Neural progenitor cell (in vitro differentiated cells): Measurements from ENCODE around the gene PHOX2B. TPM values are rescaled to one million over a fixed set of nuclear protein-coding genes. Genes with fewer than 3 reads are reported as not detected.

Experiments
- DNase-seq: peaks from one replicate; pipeline ENCODE4 v3.0.0-alpha.2; 2016; ENCODE audit warnings: low spot score
- H2AFZ ChIP-seq: fragments of 200-600 bp; sonication (generic); replicated peaks from 2 replicates; pipeline ENCODE4 v1.6.1; 2016; ENCODE audit warnings: antibody characterized with exemption
- H3F3A ChIP-seq: fragments of 200-600 bp; sonication (generic); 2 replicates; pipeline ENCODE4 v1.6.1; 2016; ENCODE audit warnings: antibody characterized with exemption, low read depth
- H3K27ac ChIP-seq: fragments of 200-600 bp; sonication (generic); 2 replicates; pipeline ENCODE4 v1.5.1; 2016; ENCODE audit warnings: mild to moderate bottlenecking
- H3K27me3 ChIP-seq: fragments of 200-600 bp; sonication (generic); 2 replicates; pipeline ENCODE4 v1.6.1; 2016; ENCODE audit warnings: mild to moderate bottlenecking, moderate library complexity
- H3K36me3 ChIP-seq: fragments of 200-600 bp; sonication (generic); 2 replicates; pipeline ENCODE4 v1.5.1; 2016
- H3K4me1 ChIP-seq: fragments of 200-600 bp; sonication (generic); 2 replicates; pipeline ENCODE4 v1.6.1; 2016; ENCODE audit warnings: mixed run types
- H3K4me2 ChIP-seq: fragments of 200-600 bp; sonication (generic); 2 replicates; pipeline ENCODE4 v1.6.1; 2016
- H3K4me3 ChIP-seq: fragments of 200-600 bp; sonication (generic); 2 replicates; pipeline ENCODE4 v1.5.1; 2016
- H3K79me2 ChIP-seq: fragments of 200-600 bp; sonication (generic); 2 replicates; pipeline ENCODE4 v1.6.1; 2016; ENCODE audit warnings: low read depth
- H3K9ac ChIP-seq: fragments of 200-600 bp; sonication (generic); 2 replicates; pipeline ENCODE4 v1.6.1; 2016
- H3K9me3 ChIP-seq: fragments of 200-600 bp; sonication (generic); 2 replicates; pipeline ENCODE4 v1.5.1; 2016; ENCODE audit warnings: low read depth
- H4K20me1 ChIP-seq: fragments of 200-600 bp; sonication (generic); 2 replicates; pipeline ENCODE4 v1.6.1; 2016; ENCODE audit warnings: low read depth
- H3K27ac Mint-ChIP-seq: 3 replicates; pipeline ENCODE4 v1.8.0; 2021; ENCODE audit warnings: mixed read lengths
- H3K27me3 Mint-ChIP-seq: 2 replicates; pipeline ENCODE4 v1.8.0; 2022; ENCODE audit warnings: low read depth, mild to moderate bottlenecking, inconsistent platforms, moderate library complexity, mixed read lengths; ENCODE audit not compliant: insufficient read depth
- H3K36me3 Mint-ChIP-seq: 3 replicates; pipeline ENCODE4 v1.8.0; 2021; ENCODE audit warnings: mixed read lengths
- H3K4me1 Mint-ChIP-seq: 3 replicates; pipeline ENCODE4 v1.8.0; 2021; ENCODE audit warnings: mixed read lengths
- H3K4me3 Mint-ChIP-seq: 3 replicates; pipeline ENCODE4 v1.8.0; 2021; ENCODE audit warnings: mild to moderate bottlenecking, moderate library complexity, mixed read lengths
- H3K9me3 Mint-ChIP-seq: 3 replicates; pipeline ENCODE4 v1.8.0; 2020; ENCODE audit warnings: mixed read lengths
- EZH2 ChIP-seq: fragments of 200-600 bp; sonication (generic); IDR thresholded peaks from 2 replicates; pipeline ENCODE4 v1.6.1; 2017; ENCODE audit warnings: antibody characterized with exemption, mild to moderate bottlenecking, moderate library complexity
- EZH2phosphoT487 ChIP-seq: fragments of 200-600 bp; sonication (generic); IDR thresholded peaks from 2 replicates; pipeline ENCODE4 v1.6.1; 2017; ENCODE audit warnings: antibody characterized with exemption
- total RNA-seq: library from RNA; depleted of rRNA; stranded (reverse); fragments of >200 nt; gene quantifications from 2 replicates; pipeline ENCODE4 v1.2.3, GENCODE V29; 2015; ENCODE audit warnings: low replicate concordance
- TF ChIP-seq, protein P1 (sequence below): fragments of 200-600 bp; sonication (generic); IDR thresholded peaks from 2 replicates; pipeline ENCODE4 v1.5.1; 2017; ENCODE audit warnings: antibody characterized with exemption, mild to moderate bottlenecking

The PHOX2B gene
- total RNA-seq, 1 donor from 2014 or later = not detected

DNA sequence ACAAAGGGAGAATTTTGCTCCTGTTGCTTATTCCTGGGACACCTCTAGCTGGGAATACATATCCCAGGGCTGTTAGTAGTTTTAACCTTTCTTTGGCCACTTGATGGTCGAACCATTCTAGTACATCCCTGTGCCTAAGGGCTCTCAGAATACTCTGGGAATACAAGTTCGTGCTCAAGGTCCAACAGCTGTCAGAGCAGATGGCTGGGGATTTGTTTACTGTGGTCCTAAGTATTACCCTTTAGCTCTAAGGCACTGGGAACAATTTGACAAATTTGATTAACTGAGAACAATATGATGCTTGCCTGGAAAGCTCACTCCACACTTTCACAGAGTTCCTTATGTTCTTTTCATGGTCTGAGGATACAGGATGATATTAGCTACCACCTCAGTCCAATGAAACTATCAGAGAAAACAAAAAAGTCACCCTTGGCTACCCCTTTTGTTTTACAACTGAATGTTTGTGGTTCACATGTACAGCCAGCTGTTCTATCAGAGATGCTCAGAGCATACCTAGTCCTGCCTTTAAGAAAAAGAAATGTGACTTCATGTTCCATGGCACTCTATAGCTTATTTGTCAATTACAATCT lies 47.4 kb upstream of the PHOX2B start:
- Histone ChIP-seq H3F3A (peaks cover 22% of the 10 kb centered on the region), H3K4me3 (no peak overlapping the region), H3K4me2 (peak overlapping the region; percentile 61), H3K27ac (peak overlapping the region; percentile 54), H3K4me1 (peaks cover 36% of the 10 kb centered on the region), H2AFZ (no peak overlapping the region), H3K9me3 (no peaks in the 10 kb centered on the region), H3K36me3 (no peaks in the 10 kb centered on the region), H3K27me3 (no peaks in the 10 kb centered on the region), H4K20me1 (no peaks in the 10 kb centered on the region), H3K79me2 (no peaks in the 10 kb centered on the region), H3K9ac (no peak overlapping the region)
- Mint-ChIP-seq H3K9me3 (peaks cover 1% of the 10 kb centered on the region), H3K4me1 (peaks cover 21% of the 10 kb centered on the region), H3K4me3 (no peak overlapping the region), H3K27ac (no peak overlapping the region), H3K27me3 (peaks cover under 1% of the 10 kb centered on the region), H3K36me3 (no peaks in the 10 kb centered on the region)
- TF ChIP-seq EZH2 (no peak), EZH2phosphoT487 (no peak)
- TF ChIP-seq, protein P1, sequence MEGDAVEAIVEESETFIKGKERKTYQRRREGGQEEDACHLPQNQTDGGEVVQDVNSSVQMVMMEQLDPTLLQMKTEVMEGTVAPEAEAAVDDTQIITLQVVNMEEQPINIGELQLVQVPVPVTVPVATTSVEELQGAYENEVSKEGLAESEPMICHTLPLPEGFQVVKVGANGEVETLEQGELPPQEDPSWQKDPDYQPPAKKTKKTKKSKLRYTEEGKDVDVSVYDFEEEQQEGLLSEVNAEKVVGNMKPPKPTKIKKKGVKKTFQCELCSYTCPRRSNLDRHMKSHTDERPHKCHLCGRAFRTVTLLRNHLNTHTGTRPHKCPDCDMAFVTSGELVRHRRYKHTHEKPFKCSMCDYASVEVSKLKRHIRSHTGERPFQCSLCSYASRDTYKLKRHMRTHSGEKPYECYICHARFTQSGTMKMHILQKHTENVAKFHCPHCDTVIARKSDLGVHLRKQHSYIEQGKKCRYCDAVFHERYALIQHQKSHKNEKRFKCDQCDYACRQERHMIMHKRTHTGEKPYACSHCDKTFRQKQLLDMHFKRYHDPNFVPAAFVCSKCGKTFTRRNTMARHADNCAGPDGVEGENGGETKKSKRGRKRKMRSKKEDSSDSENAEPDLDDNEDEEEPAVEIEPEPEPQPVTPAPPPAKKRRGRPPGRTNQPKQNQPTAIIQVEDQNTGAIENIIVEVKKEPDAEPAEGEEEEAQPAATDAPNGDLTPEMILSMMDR = no peak
- DNase-seq = peak; percentile 12

DNA sequence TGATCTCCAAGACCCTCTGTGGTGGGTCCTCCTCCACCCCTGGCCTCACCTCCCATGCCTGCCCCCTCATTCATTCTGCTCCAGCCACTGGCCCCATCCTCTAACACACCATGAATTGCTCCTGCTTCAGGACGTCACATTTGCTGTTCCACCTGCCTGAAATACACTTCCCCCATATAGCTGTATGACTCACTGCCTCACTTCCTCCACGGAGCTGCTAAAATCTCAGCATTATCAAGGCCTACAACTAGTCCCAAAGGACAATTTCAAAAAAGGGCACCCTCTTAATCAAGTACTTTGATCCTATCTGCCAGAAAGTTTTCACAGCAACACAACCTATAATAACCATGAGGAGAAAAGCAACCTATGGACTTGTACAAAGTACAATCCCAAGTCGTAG lies 43.6 kb upstream of the PHOX2B start:
- peaks cover 18% of the 10 kb centered on the region for H3F3A ChIP-seq
- peaks cover 34% of the 10 kb centered on the region for H3K4me1 ChIP-seq
- H3K27me3 ChIP-seq = peaks cover 6% of the 10 kb centered on the region
- H3K36me3 ChIP-seq = no peaks in the 10 kb centered on the region
- no peak overlapping the region for H3K27ac Mint-ChIP-seq
- H4K20me1 ChIP-seq = no peaks in the 10 kb centered on the region
- H3K4me3 ChIP-seq = no peak overlapping the region
- H3K9me3 ChIP-seq = no peaks in the 10 kb centered on the region
- H3K4me2 ChIP-seq = no peak overlapping the region
- no peak overlapping the region for H3K9ac ChIP-seq
- H3K27me3 Mint-ChIP-seq = no peaks in the 10 kb centered on the region
- no peak for DNase-seq
- TF ChIP-seq EZH2phosphoT487 = no peak
- TF ChIP-seq, protein P1 = no peak
- TF ChIP-seq EZH2 = no peak
- no peak overlapping the region for H3K27ac ChIP-seq
- no peaks in the 10 kb centered on the region for H3K36me3 Mint-ChIP-seq
- no peak overlapping the region for H3K4me3 Mint-ChIP-seq
- no peaks in the 10 kb centered on the region for H3K79me2 ChIP-seq
- H3K9me3 Mint-ChIP-seq = peaks cover 3% of the 10 kb centered on the region
- H3K4me1 Mint-ChIP-seq = peaks cover 16% of the 10 kb centered on the region
- no peak overlapping the region for H2AFZ ChIP-seq

DNA sequence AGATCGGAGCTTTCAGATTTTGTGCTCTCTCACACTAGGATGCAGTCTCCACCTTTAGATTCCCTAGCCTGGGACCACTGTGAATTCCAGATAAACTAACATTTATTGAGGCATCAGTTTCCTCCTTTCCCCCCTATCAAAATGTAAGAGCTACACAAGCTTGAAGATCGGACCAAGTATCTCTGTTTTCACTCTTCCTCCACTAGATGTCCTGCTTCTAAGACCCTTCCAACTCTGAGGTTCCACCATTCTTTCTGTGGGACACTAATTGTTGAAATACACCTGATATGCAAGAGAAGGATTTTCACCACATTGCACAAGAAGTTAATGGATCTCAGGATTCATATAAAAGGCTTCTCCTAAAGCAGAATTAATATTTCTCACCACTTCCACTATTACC lies 43.0 kb upstream of the PHOX2B start:
- Histone ChIP-seq H4K20me1 (no peaks in the 10 kb centered on the region), H3K4me1 (peaks cover 31% of the 10 kb centered on the region), H3K36me3 (no peaks in the 10 kb centered on the region), H3K79me2 (no peaks in the 10 kb centered on the region), H3K4me3 (no peak overlapping the region), H3K4me2 (no peak overlapping the region), H3K9ac (no peak overlapping the region), H2AFZ (no peak overlapping the region), H3K27me3 (peaks cover 6% of the 10 kb centered on the region), H3F3A (peaks cover 12% of the 10 kb centered on the region), H3K27ac (no peak overlapping the region), H3K9me3 (no peaks in the 10 kb centered on the region)
- no peak for DNase-seq
- no peak for TF ChIP-seq EZH2phosphoT487
- no peak for TF ChIP-seq EZH2
- TF ChIP-seq, protein P1 = peak; percentile 21
- Mint-ChIP-seq H3K4me1 (peaks cover 11% of the 10 kb centered on the region), H3K9me3 (peaks cover 3% of the 10 kb centered on the region), H3K27me3 (no peaks in the 10 kb centered on the region), H3K4me3 (no peak overlapping the region), H3K36me3 (no peaks in the 10 kb centered on the region), H3K27ac (no peak overlapping the region)
